Spleen (tissue), 11 donors: Measurements from ENCODE around the gene TP53BP1. TPM values are rescaled to one million over a fixed set of nuclear protein-coding genes. Genes with fewer than 3 reads are reported as not detected.
A peak's percentile ranks its signal among the peaks of the same experiment; 100 is the strongest.

Experiments used
- DNase-seq: peaks from one replicate; pipeline ENCODE4 v3.0.0-alpha.2; 2020
- H3K27ac ChIP-seq, 8 donors: fragments of 200-600 bp; sonication (generic) in 7 of 8; 1 replicate in 4 of 8; 2 replicates in 4 of 8; pipeline versions ENCODE4 v1.5.0 to v1.8.0; 2016 to 2021; ENCODE audit warnings: inconsistent platforms in 4 of 8, mild to moderate bottlenecking in 4 of 8, moderate library complexity in 1 of 8
- H3K27me3 ChIP-seq, 7 donors: fragments of 200-600 bp; sonication (generic) in 6 of 7; replicated peaks in 1 of 7; 1 replicate in 4 of 7; 2 replicates in 3 of 7; pipeline versions ENCODE4 v1.5.0 to v1.8.0; 2016 to 2021; ENCODE audit warnings: inconsistent platforms in 3 of 7, mild to moderate bottlenecking in 1 of 7
- H3K36me3 ChIP-seq, 6 donors: fragments of 200-600 bp; sonication (generic) in 5 of 6; 1 replicate in 4 of 6; 2 replicates in 2 of 6; pipeline versions ENCODE4 v1.5.0 to v1.8.0; 2016 to 2021; ENCODE audit warnings: inconsistent platforms in 2 of 6
- H3K4me1 ChIP-seq, 6 donors: fragments of 200-600 bp; sonication (generic) in 5 of 6; 1 replicate in 3 of 6; 2 replicates in 3 of 6; pipeline versions ENCODE4 v1.5.0 to v1.8.0; 2016 to 2021; ENCODE audit warnings: inconsistent platforms in 3 of 6
- H3K4me3 ChIP-seq, 8 donors: fragments of 200-600 bp; sonication (generic) in 7 of 8; 1 replicate in 4 of 8; 2 replicates in 4 of 8; pipeline versions ENCODE4 v1.5.0 to v1.8.0; 2016 to 2021; ENCODE audit warnings: inconsistent platforms in 4 of 8, mild to moderate bottlenecking in 4 of 8, moderate library complexity in 2 of 8
- H3K9me3 ChIP-seq, 8 donors: fragments of 200-600 bp; sonication (generic) in 7 of 8; 1 replicate in 4 of 8; 2 replicates in 4 of 8; pipeline versions ENCODE4 v1.5.0 to v1.8.0; 2016 to 2021; ENCODE audit warnings: inconsistent platforms in 4 of 8
- CTCF ChIP-seq, 11 experiments: fragments of 200-600 bp in 7 of 11; fragments of 450-650 bp in 4 of 11; sonication (generic) in 4 of 11; IDR thresholded peaks in 8 of 11; conservative IDR thresholded peaks in 3 of 11; 1 replicate in 7 of 11; 2 replicates in 4 of 11; pipeline versions ENCODE4 v1.4.0 to v1.8.0; 2016 to 2021; ENCODE audit warnings: antibody characterized with exemption in 11 of 11, inconsistent platforms in 4 of 11, mild to moderate bottlenecking in 1 of 11
- POLR2A ChIP-seq, 3 donors: fragments of 450-650 bp; IDR thresholded peaks; one replicate each; pipeline ENCODE4 v1.5.1; 2017; ENCODE audit warnings: antibody characterized with exemption in 3 of 3, mild to moderate bottlenecking in 1 of 3
- POLR2AphosphoS5 ChIP-seq, 3 donors: sonication (generic); formaldehyde crosslinking; IDR thresholded peaks; one replicate each; pipeline ENCODE4 v1.5.1; 2017; ENCODE audit warnings: antibody characterized with exemption in 3 of 3
- WGBS, 5 donors: extraction: QIAGEN DNeasy Blood & Tissue Kit in 3 of 5; methylation state at CpG; one replicate each; pipeline versions ENCODE4 v1.1.5 to v1.1.7; 2013 to 2018; 5-methylcytosine and 5-hydroxymethylcytosine counted together
- intact Hi-C: fragments of 100-400 bp; cut with DNase I; formaldehyde crosslinking; loops from one replicate; pipeline ENCODE4 v1.15.0; 2023; ENCODE audit warnings: low total_unique reads
- polyA plus RNA-seq, 3 donors: library from polyadenylated mRNA; stranded (reverse); fragments of 200-250 nt; gene quantifications; one replicate each; pipeline ENCODE4 v1.2.1, GENCODE V29; 2013
- total RNA-seq, 7 donors: library from RNA; depleted of rRNA in 3 of 7; stranded (reverse); fragments of >200 nt in 3 of 7; fragmentation: NEBNext Ultra II Directional in 4 of 7; extraction: Animal tissue kit (Norgen Biotek cat#: 25700) in 4 of 7; gene quantifications; one replicate each; pipeline versions ENCODE4 v1.1.0 to v1.2.1, GENCODE V29; 2016 to 2021
- donor health status: healthy with polysubstance abuse.
- donor health status: DM: no; HTN: no; CAD: no; lungs with moderate emphysema.
- donor health status: DM: no; HTN: no; CAD: no.
- donor health status: Bipolar disorder and iron deficiency.
- donor health status: healthy.
- donor health status: DM: no; HTN: no; CAD: no.
- donor health status: DM: yes; HTN: yes; CAD: no.

TP53BP1 gene
- total and polyA plus RNA-seq, 10 donors, result 7.2 to 55.4 (median 41.1) TPM

- no peaks in the 10 kb centered on the region for H3K9me3 ChIP-seq
- intact Hi-C loops, result no loop called here
- WGBS, 5 donors, result 63 to 83% (median 76%) methylated on average over 2 of the region's 2 CpGs
- H3K36me3 ChIP-seq, result peaks cover 0 to 99% (median 74%) of the 10 kb centered on the region in 6 donors
- no peak for TF ChIP-seq POLR2A (IDR thresholded peaks at IDR 0.05)
- TF ChIP-seq POLR2AphosphoS5 (IDR thresholded peaks at IDR 0.05), result no peak
- no peak for TF ChIP-seq CTCF (IDR thresholded peaks at IDR 0.05 in 8 of 11, conservative IDR thresholded peaks at IDR 0.05 in 3 of 11)
- no peak overlapping the region for H3K27ac ChIP-seq
- H3K4me3 ChIP-seq, result no peak overlapping the region
- H3K27me3 ChIP-seq, result no peaks in the 10 kb centered on the region
- DNase-seq, result no peak
- no peaks in the 10 kb centered on the region for H3K4me1 ChIP-seq
Observed at GRCh38 chr15:43383070-43383469, 109.9 kb downstream of the TP53BP1 start.

- WGBS, 5 donors, result 92 to 98% (median 95%) methylated on average over 4 of the region's 4 CpGs
- H3K4me3 ChIP-seq, result no peak overlapping the region
- intact Hi-C loops, result no loop called here
Observed at GRCh38 chr15:43382310-43382709, 110.6 kb downstream of the TP53BP1 start.

GRCh38 chr15:43378601-43379000 is 114.4 kb downstream of the TP53BP1 start:
- Histone ChIP-seq H3K9me3 (no peaks in the 10 kb centered on the region), H3K4me3 (no peak overlapping the region), H3K36me3 (peaks cover 0 to 73% (median 35%) of the 10 kb centered on the region in 6 donors), H3K27me3 (no peaks in the 10 kb centered on the region), H3K4me1 (peaks cover 0 to 7% (median 6%) of the 10 kb centered on the region in 6 donors), H3K27ac (no peak overlapping the region)
- intact Hi-C loops, result no loop called here
- no peak for TF ChIP-seq POLR2AphosphoS5 (IDR thresholded peaks at IDR 0.05)
- no peak for TF ChIP-seq POLR2A (IDR thresholded peaks at IDR 0.05)
- TF ChIP-seq CTCF (IDR thresholded peaks at IDR 0.05 in 8 of 11, conservative IDR thresholded peaks at IDR 0.05 in 3 of 11), result no peak
- no peak for DNase-seq

More at GRCh38 chr15:43382310-43382709, 110.6 kb downstream of the TP53BP1 start:
- TF ChIP-seq POLR2A (IDR thresholded peaks at IDR 0.05) (no peak), POLR2AphosphoS5 (IDR thresholded peaks at IDR 0.05) (no peak), CTCF (IDR thresholded peaks at IDR 0.05 in 8 of 11, conservative IDR thresholded peaks at IDR 0.05 in 3 of 11) (no peak)
- Histone ChIP-seq H3K9me3 (no peaks in the 10 kb centered on the region), H3K36me3 (peaks cover 0 to 98% (median 66%) of the 10 kb centered on the region in 6 donors), H3K27me3 (no peaks in the 10 kb centered on the region), H3K27ac (no peak overlapping the region), H3K4me1 (no peaks in the 10 kb centered on the region)
- DNase-seq, result no peak

GRCh38 chr15:43376017-43376705 is 116.8 kb downstream of the TP53BP1 start:
- no peak for DNase-seq
- Histone ChIP-seq H3K27me3 (no peaks in the 10 kb centered on the region), H3K4me1 (peaks cover 7 to 30% (median 22%) of the 10 kb centered on the region in 6 donors), H3K4me3 (no peak overlapping the region), H3K9me3 (no peaks in the 10 kb centered on the region), H3K27ac (no peak overlapping the region), H3K36me3 (peaks cover 0 to 49% (median 14%) of the 10 kb centered on the region in 6 donors)
- 73 to 83% (median 79%) methylated on average over 13 of the region's 13 CpGs for WGBS, 5 donors
- TF ChIP-seq POLR2A (IDR thresholded peaks at IDR 0.05), result no peak
- TF ChIP-seq CTCF (IDR thresholded peaks at IDR 0.05 in 8 of 11, conservative IDR thresholded peaks at IDR 0.05 in 3 of 11), result peak; percentile 6 to 77 (median 65)
- TF ChIP-seq POLR2AphosphoS5 (IDR thresholded peaks at IDR 0.05), result no peak
- intact Hi-C loops, result no loop called here
